H1 (cell line): ENCODE data around the gene ZKSCAN8. TPM values are rescaled to one million over a fixed set of nuclear protein-coding genes. Genes with fewer than 3 reads are reported as not detected.
A peak's percentile ranks its signal among the peaks of the same experiment; 100 is the strongest.

Experiments
- CTCF ChIA-PET: fragments of 300-600 bp; sonication (Branson Sonifier 250); formaldehyde crosslinking; loops from one replicate; lab custom pipeline; 2021; ENCODE audit not compliant: partially characterized antibody; lab: Charles Lee
- POLR2A ChIA-PET: fragments of 300-600 bp; sonication (Branson Sonifier 250); formaldehyde crosslinking; loops from one replicate; lab custom pipeline; 2021; ENCODE audit warnings: inconsistent platforms; ENCODE audit not compliant: partially characterized antibody; lab: Charles Lee
- DNase-seq, 2 experiments: peaks; one replicate each; pipeline versions ENCODE4 v3.0.0 to v3.0.0-alpha.2; 2010 to 2022; ENCODE audit warnings: low spot score in 2 of 2, low read depth in 1 of 2, mixed read lengths in 1 of 2
- FAIRE-seq: peaks from 2 replicates; lab custom pipeline; 2011; peaks lifted over from hg19 to GRCh38; lab: Jason Lieb, UNC
- H2AFZ ChIP-seq: 2 replicates; pipeline ENCODE4 v1.8.1; 2012; ENCODE audit warnings: low read length, inconsistent platforms
- H2AK5ac ChIP-seq: 2 replicates; pipeline ENCODE4 v1.6.1; 2013; ENCODE audit warnings: low read depth, low read length
- H2BK120ac ChIP-seq: replicated peaks from 2 replicates; pipeline ENCODE3; 2013; ENCODE audit warnings: low read depth, low read length, inconsistent platforms
- H2BK12ac ChIP-seq: 2 replicates; pipeline ENCODE4 v1.6.1; 2013; ENCODE audit warnings: low read depth, low read length
- H2BK15ac ChIP-seq: 2 replicates; pipeline ENCODE4 v1.6.1; 2013; ENCODE audit warnings: low read length
- H2BK20ac ChIP-seq: 2 replicates; pipeline ENCODE4 v1.6.1; 2013; ENCODE audit warnings: low read length
- H2BK5ac ChIP-seq: 2 replicates; pipeline ENCODE4 v1.6.1; 2013; ENCODE audit warnings: low read depth, low read length
- H3K14ac ChIP-seq: 2 replicates; pipeline ENCODE4 v1.6.1; 2013; ENCODE audit warnings: inconsistent platforms; ENCODE audit not compliant: insufficient read length
- H3K18ac ChIP-seq: 2 replicates; pipeline ENCODE4 v1.6.1; 2013; ENCODE audit warnings: low read length; ENCODE audit errors: extremely low read depth
- H3K23ac ChIP-seq: 2 replicates; pipeline ENCODE4 v1.6.1; 2013; ENCODE audit warnings: inconsistent platforms; ENCODE audit not compliant: insufficient read length
- H3K23me2 ChIP-seq: 2 replicates; pipeline ENCODE4 v1.6.1; 2013; ENCODE audit warnings: low read depth, low read length
- H3K27ac ChIP-seq: 2 replicates; pipeline ENCODE4 v1.6.1; 2011; ENCODE audit warnings: low read depth, low read length, inconsistent platforms
- H3K27me3 ChIP-seq, 4 experiments: replicated peaks in 1 of 4; 1 replicate in 1 of 4; 2 replicates in 3 of 4; pipeline versions ENCODE4 v1.6.1 to v1.8.1; 2011 to 2013; ENCODE audit warnings: low read length in 3 of 4, mild to moderate bottlenecking in 3 of 4, inconsistent platforms in 2 of 4, mixed read lengths in 2 of 4, moderate library complexity in 1 of 4; ENCODE audit not compliant: control insufficient read depth in 3 of 4, insufficient read depth in 3 of 4; ENCODE audit errors: extremely low read depth in 1 of 4
- H3K36me3 ChIP-seq, 4 experiments: 2 replicates each; pipeline versions ENCODE4 v1.6.1 to v1.8.1; 2011 to 2013; ENCODE audit warnings: mild to moderate bottlenecking in 4 of 4, low read length in 3 of 4, moderate library complexity in 2 of 4, control low read depth in 1 of 4, inconsistent platforms in 1 of 4; ENCODE audit not compliant: insufficient read depth in 4 of 4, control insufficient read depth in 2 of 4
- H3K4ac ChIP-seq: replicated peaks from 2 replicates; pipeline ENCODE3; 2013; ENCODE audit warnings: low read length, low read depth, mixed read lengths, inconsistent platforms; ENCODE audit not compliant: insufficient read length
- H3K4me1 ChIP-seq, 4 experiments: replicated peaks in 1 of 4; 1 replicate in 1 of 4; 2 replicates in 3 of 4; pipeline versions ENCODE4 v1.6.1 to v1.8.1; 2011 to 2013; ENCODE audit warnings: low read length in 3 of 4, inconsistent platforms in 2 of 4, mixed read lengths in 1 of 4; ENCODE audit not compliant: insufficient read depth in 4 of 4, control insufficient read depth in 3 of 4
- H3K4me2 ChIP-seq, 2 experiments: 2 replicates each; pipeline versions ENCODE4 v1.6.1 to v1.8.1; 2011 to 2013; ENCODE audit warnings: low read depth in 2 of 2, low read length in 2 of 2, control low read depth in 1 of 2, inconsistent platforms in 1 of 2, mild to moderate bottlenecking in 1 of 2; ENCODE audit not compliant: insufficient read depth in 1 of 2
- H3K4me3 ChIP-seq, 4 experiments: fragments of 200-600, 300-600 bp in 1 of 4; sonication (generic), shearing (Covaris generic), sonication (Bioruptor Twin) in 1 of 4; 2 replicates each; pipeline versions ENCODE4 v1.5.1 to v1.8.1; 2011 to 2016; ENCODE audit warnings: low read length in 4 of 4, low read depth in 3 of 4, control low read depth in 2 of 4, inconsistent platforms in 2 of 4, mild to moderate bottlenecking in 2 of 4, mixed read lengths in 1 of 4, moderate library complexity in 1 of 4; ENCODE audit not compliant: insufficient read depth in 2 of 4; ENCODE audit errors: extremely low read depth in 1 of 4
- H3K56ac ChIP-seq: replicated peaks from 2 replicates; pipeline ENCODE3; 2013; ENCODE audit warnings: low read depth, mild to moderate bottlenecking, mixed read lengths, low read length, inconsistent platforms; ENCODE audit not compliant: insufficient read length
- H3K79me1 ChIP-seq: 2 replicates; pipeline ENCODE4 v1.6.1; 2013; ENCODE audit warnings: low read depth, low read length, control low read depth
- H3K79me2 ChIP-seq, 2 experiments: 2 replicates each; pipeline versions ENCODE4 v1.6.1 to v1.8.1; 2012 to 2013; ENCODE audit warnings: low read length in 2 of 2, mild to moderate bottlenecking in 2 of 2, inconsistent platforms in 1 of 2; ENCODE audit not compliant: insufficient read depth in 2 of 2, control insufficient read depth in 1 of 2
- H3K9ac ChIP-seq, 4 experiments: replicated peaks in 1 of 4; 1 replicate in 1 of 4; 2 replicates in 3 of 4; pipeline versions ENCODE4 v1.6.1 to v1.8.1; 2011 to 2013; ENCODE audit warnings: low read depth in 3 of 4, low read length in 3 of 4, control low read depth in 2 of 4, mild to moderate bottlenecking in 2 of 4, moderate library complexity in 2 of 4, inconsistent platforms in 1 of 4; ENCODE audit errors: extremely low read depth in 1 of 4
- H3K9me3 ChIP-seq, 2 experiments: 2 replicates each; pipeline versions ENCODE4 v1.6.1 to v1.8.1; 2012 to 2013; ENCODE audit warnings: mild to moderate bottlenecking in 2 of 2, moderate library complexity in 2 of 2, control low read depth in 1 of 2, inconsistent platforms in 1 of 2, low read depth in 1 of 2, low read length in 1 of 2, mixed read lengths in 1 of 2; ENCODE audit not compliant: insufficient read depth in 2 of 2
- H4K20me1 ChIP-seq, 2 experiments: replicated peaks in 1 of 2; 2 replicates each; pipeline versions ENCODE3 to v1.8.1; 2011 to 2013; ENCODE audit warnings: inconsistent platforms in 2 of 2, low read length in 2 of 2, mild to moderate bottlenecking in 1 of 2; ENCODE audit not compliant: insufficient read depth in 2 of 2, control insufficient read depth in 1 of 2
- H4K5ac ChIP-seq: 2 replicates; pipeline ENCODE4 v1.6.1; 2013; ENCODE audit warnings: low read length, low read depth, mixed read lengths, inconsistent platforms; ENCODE audit not compliant: insufficient read length
- H4K8ac ChIP-seq: 2 replicates; pipeline ENCODE4 v1.8.0; 2013; ENCODE audit warnings: mild to moderate bottlenecking, moderate library complexity, low read length, inconsistent platforms; ENCODE audit not compliant: insufficient read depth; ENCODE audit errors: extremely low read depth
- H4K91ac ChIP-seq: replicated peaks from 2 replicates; pipeline ENCODE3; 2013; ENCODE audit warnings: low read length, mixed read lengths, inconsistent platforms; ENCODE audit not compliant: insufficient read length
- CEBPB ChIP-seq: IDR thresholded peaks from 2 replicates; pipeline ENCODE4 v1.6.1; 2012; ENCODE audit warnings: low read depth, low read length
- CTCF ChIP-seq, 3 experiments: IDR thresholded peaks; 1 replicate in 2 of 3; 2 replicates in 1 of 3; pipeline versions ENCODE4 v1.5.1 to v1.6.1; 2011; ENCODE audit warnings: low read length in 3 of 3, mild to moderate bottlenecking in 3 of 3, inconsistent platforms in 2 of 3, low read depth in 1 of 3, moderate library complexity in 1 of 3; ENCODE audit not compliant: insufficient read depth in 1 of 3; ENCODE audit errors: control extremely low read depth in 1 of 3
- HDAC2 ChIP-seq, 2 experiments: fragments of 300-600 bp in 1 of 2; sonication (generic) in 1 of 2; IDR thresholded peaks; 2 replicates each; pipeline ENCODE4 v1.6.1; 2011 to 2012; ENCODE audit warnings: low read depth in 2 of 2, low read length in 2 of 2, mild to moderate bottlenecking in 2 of 2, moderate library complexity in 2 of 2, borderline replicate concordance in 1 of 2, inconsistent platforms in 1 of 2
- WGBS, 2 experiments: shearing (Covaris generic) in 1 of 2; methylation state at CpG; one replicate each; pipeline versions ENCODE4 v1.1.6 to v1.1.7; 2013 to 2015; ENCODE audit warnings: low lambda C conversion rate in 2 of 2, mixed read lengths in 2 of 2, inconsistent platforms in 1 of 2, low coverage in 1 of 2, missing lambda C conversion rate in 1 of 2; ENCODE audit not compliant: insufficient replicate concordance in 2 of 2, insufficient coverage in 1 of 2, insufficient read length in 1 of 2; ENCODE audit errors: extremely low coverage in 1 of 2, missing lambda C conversion rate in 1 of 2; 5-methylcytosine and 5-hydroxymethylcytosine counted together
- polyA plus RNA-seq, 7 experiments: library from polyadenylated mRNA; depleted of rRNA in 3 of 7; stranded (reverse) in 5 of 7; unstranded in 2 of 7; fragments of >200 nt in 5 of 7; fragments of 200-250 nt in 2 of 7; gene quantifications; 1 replicate in 5 of 7; 2 replicates in 1 of 7; 4 replicates in 1 of 7; pipeline versions ENCODE4 v1.2.1 to v1.2.3, GENCODE V29; 2011 to 2013; ENCODE audit warnings: missing spikeins in 2 of 7, mixed read lengths in 2 of 7
- total RNA-seq: library from RNA; stranded (reverse); fragmentation: NEBNext Ultra II Directional; extraction: Animal tissue kit (Norgen Biotek cat#: 25700); gene quantifications from 2 replicates; pipeline ENCODE4 v1.2.1, GENCODE V29; 2021

Gene ZKSCAN8
- total and polyA plus RNA-seq, 2 of the 8 experiments (the other 6 are each of a cell fraction or from before 2014, with no cell fraction given), result 10.7 to 24.1 TPM

GRCh38 chr6:28158318-28158717, 16.6 kb downstream of the ZKSCAN8 start:
- peaks cover 2% of the 10 kb centered on the region; the same call in 1 of the 2 replicates for H3K23me2 ChIP-seq
- POLR2A ChIA-PET, result interaction anchor here (0.6 to 2.0 kb wide), 3 partner anchors 17 to 63 kb away, joined by 3 to 4 read pairs (median 3); partner anchors contain the start of gene ZKSCAN8
- no peak overlapping the region for H4K8ac ChIP-seq
- H2BK12ac ChIP-seq, result no peak overlapping the region
- no peak overlapping the region for H3K56ac ChIP-seq
- peaks cover 8 to 31% (median 20%) of the 10 kb centered on the region in 4 experiments for H3K36me3 ChIP-seq
- no peak overlapping the region for H4K91ac ChIP-seq
- H2BK15ac ChIP-seq, result no peak overlapping the region
- DNase-seq (no peak), FAIRE-seq (no peak)
- no peak overlapping the region for H2BK120ac ChIP-seq
- no peak overlapping the region for H3K18ac ChIP-seq
- WGBS, 2 experiments, result 86% methylated on average over 3 of the region's 3 CpGs; no CpG with 5 or more reads in 1 of the 2 experiments
- H3K4me1 ChIP-seq, result peaks cover 0 to 3% (median 0%) of the 10 kb centered on the region in 4 experiments; a peak in 1 of 7 replicates
- no peak overlapping the region for H3K4me2 ChIP-seq
- no peak overlapping the region for H3K4ac ChIP-seq
- H2BK5ac ChIP-seq, result no peak overlapping the region
- no peak overlapping the region for H3K4me3 ChIP-seq
- H3K79me1 ChIP-seq, result no peaks in the 10 kb centered on the region
- no peak overlapping the region for H2BK20ac ChIP-seq
- H4K5ac ChIP-seq, result no peak overlapping the region
- no peak overlapping the region for H3K23ac ChIP-seq
- TF ChIP-seq HDAC2 (IDR thresholded peaks at IDR 0.05; ENCODE audit: borderline replicate concordance in 1 of 2, low read depth in 2 of 2, low read length in 2 of 2), result no peak
- TF ChIP-seq CTCF (IDR thresholded peaks at IDR 0.05; ENCODE audit: control extremely low read depth in 1 of 3, insufficient read depth in 1 of 3, low read depth in 1 of 3, low read length in 3 of 3), result no peak
- TF ChIP-seq CEBPB, result 0 out of 2 replicates have a peak, but pooled peaks have one; percentile 31
- TF ChIP-seq, all 59 proteins: peak for 1
- H3K14ac ChIP-seq, result no peak overlapping the region
- H2AK5ac ChIP-seq, result no peak overlapping the region
- no peak overlapping the region for H3K27ac ChIP-seq
- no peaks in the 10 kb centered on the region for H3K79me2 ChIP-seq
- H3K9me3 ChIP-seq, result peaks cover 5 to 6% of the 10 kb centered on the region in 2 experiments; a peak in 3 of 4 replicates
- H2AFZ ChIP-seq, result no peak overlapping the region
- H3K9ac ChIP-seq, result no peak overlapping the region
- peaks cover 0 to 4% (median 0%) of the 10 kb centered on the region in 4 experiments; a peak in 3 of 7 replicates for H3K27me3 ChIP-seq
- peaks cover 0 to 2% of the 10 kb centered on the region in 2 experiments for H4K20me1 ChIP-seq
- CTCF ChIA-PET, result interaction anchor here (0.9 to 1.7 kb wide), 3 partner anchors 10 to 911 kb away, joined by 3 to 4 read pairs (median 3); no protein-coding TSS in a partner anchor
